Measurements from ENCODE around the gene CD8A.

- TF ChIP-seq USF2 (IDR thresholded peaks at IDR 0.05; ENCODE audit: low read length) (no peak), HDAC2 (IDR thresholded peaks at IDR 0.05; ENCODE audit: borderline replicate concordance in 1 of 2, low read depth in 2 of 2, low read length in 2 of 2) (no peak), POLR2AphosphoS5 (IDR thresholded peaks at IDR 0.05; ENCODE audit: low read depth, low read length) (no peak), KDM5A (IDR thresholded peaks at IDR 0.05; ENCODE audit: low read length) (no peak), CTCF (IDR thresholded peaks at IDR 0.05; ENCODE audit: control extremely low read depth in 1 of 3, insufficient read depth in 1 of 3, low read depth in 1 of 3, low read length in 3 of 3) (no peak), SP1 (IDR thresholded peaks at IDR 0.05; ENCODE audit: low read depth, low read length) (no peak), YY1 (IDR thresholded peaks at IDR 0.05; ENCODE audit: low read depth, low read length) (no peak), POLR2A (IDR thresholded peaks at IDR 0.05; ENCODE audit: control extremely low read depth in 1 of 2, low read depth in 2 of 2, low read length in 2 of 2) (no peak), ATF2 (IDR thresholded peaks at IDR 0.05; ENCODE audit: low read length) (no peak), CEBPB (IDR thresholded peaks at IDR 0.05; ENCODE audit: low read depth, low read length) (no peak)
Measured at GRCh38 chr2:86783615-86784339, 6.9 kb downstream of the CD8A start.
